ENCODE results near the gene ACSS1. TPM values are rescaled to one million over a fixed set of nuclear protein-coding genes. Genes with fewer than 3 reads are reported as not detected.
A peak's percentile ranks its signal among the peaks of the same experiment; 100 is the strongest.

Gene ACSS1
- total RNA-seq, 1 experiment from 2014 or later = 0.61 TPM

- H3K9me3 ChIP-seq (ENCODE audit: control insufficient read depth, low read depth, low read length) = no peaks in the 10 kb centered on the region
- H4K5ac ChIP-seq (ENCODE audit: insufficient read length, low read depth, low read length) = no peak overlapping the region
- no peaks in the 10 kb centered on the region for H3K79me1 ChIP-seq (ENCODE audit: insufficient read depth, low read depth, low read length, poor library complexity, severe bottlenecking)
- H4K8ac ChIP-seq (replicated peaks; ENCODE audit: insufficient read length, low read depth, low read length) = no peak overlapping the region
- H3K23me2 ChIP-seq (ENCODE audit: insufficient read length, low read depth, low read length, poor library complexity, severe bottlenecking) = peaks cover 8% of the 10 kb centered on the region
- no peak overlapping the region for H3K18ac ChIP-seq (ENCODE audit: insufficient read length, low read depth, low read length)
- peaks cover 4% of the 10 kb centered on the region; the same call in 1 of the 2 replicates for H3K4me1 ChIP-seq (ENCODE audit: insufficient read depth, low read length)
- H2AFZ ChIP-seq (ENCODE audit: low read length) = no peak overlapping the region
- no peak overlapping the region for H3K9ac ChIP-seq (ENCODE audit: extremely low read depth, insufficient read length, low read length)
- no peaks in the 10 kb centered on the region for H3K27me3 ChIP-seq (ENCODE audit: insufficient read depth, low read length)
- peak; percentile 89 for TF ChIP-seq CTCF (conservative IDR thresholded peaks at IDR 0.05)
- H3K14ac ChIP-seq (ENCODE audit: insufficient read depth, low read length) = no peak overlapping the region
- Mint-ChIP-seq H3K4me3 (no peak overlapping the region; a peak in 1 of 5 replicates), H3K4me1 (peaks cover 29 to 36% of the 10 kb centered on the region in 2 experiments), H3K27ac (no peak overlapping the region), H3K9me3 (no peaks in the 10 kb centered on the region), H3K36me3 (ENCODE audit: insufficient read depth in 1 of 3, low read depth in 3 of 3) (peaks cover 0 to 4% (median 0%) of the 10 kb centered on the region in 3 experiments; a peak in 1 of 7 replicates), H3K27me3 (ENCODE audit: low read depth) (peaks cover 41% of the 10 kb centered on the region)
- H3K79me2 ChIP-seq (ENCODE audit: insufficient read depth, low read length) = peaks cover 3% of the 10 kb centered on the region; the same call in 1 of the 2 replicates
- no peak overlapping the region for H3K23ac ChIP-seq (ENCODE audit: insufficient read length, low read depth, low read length)
- H2BK20ac ChIP-seq (ENCODE audit: low read depth, low read length, poor library complexity, severe bottlenecking) = no peak overlapping the region
- H2BK12ac ChIP-seq (ENCODE audit: insufficient read length, low read depth, low read length) = no peak overlapping the region
- no CpG with 5 or more reads among the region's 20 CpGs for WGBS (ENCODE audit: extremely low coverage, insufficient read length, low lambda C conversion rate)
- no peak overlapping the region for H3K4ac ChIP-seq (ENCODE audit: low read depth, low read length)
- H2BK15ac ChIP-seq (ENCODE audit: low read depth, low read length) = no peak overlapping the region
- no peak overlapping the region for H4K91ac ChIP-seq (ENCODE audit: insufficient read length, low read depth, low read length)
- no peak overlapping the region for H2BK5ac ChIP-seq (ENCODE audit: insufficient read length, low read length)
- H4K20me1 ChIP-seq (ENCODE audit: control insufficient read depth, insufficient read depth, insufficient read length) = peaks cover 2% of the 10 kb centered on the region
- no peak overlapping the region for H2BK120ac ChIP-seq (ENCODE audit: low read depth, low read length, poor library complexity, severe bottlenecking)
- H3K56ac ChIP-seq (ENCODE audit: insufficient read length, low read depth, low read length) = no peak overlapping the region
- no peak overlapping the region for H2AK5ac ChIP-seq (ENCODE audit: insufficient read length, low read length)
- H3T11ph ChIP-seq (ENCODE audit: low read length) = no peak overlapping the region
- no peak overlapping the region for H3K4me2 ChIP-seq (ENCODE audit: insufficient read depth, insufficient read length, low read length)
- no peak overlapping the region for H3K27ac ChIP-seq (ENCODE audit: insufficient read length, low read depth, low read length)
- peak; percentile 76 for DNase-seq
These were observed 63.2 kb downstream of the ACSS1 start for GRCh38 chr20:24994470-24995368.

Data from H9 (cell line).